Hepatocyte (in vitro differentiated cells): ENCODE data around the gene FNDC3B. TPM values are rescaled to one million over a fixed set of nuclear protein-coding genes. Genes with fewer than 3 reads are reported as not detected.

Source experiments
- DNase-seq: peaks from one replicate; pipeline ENCODE4 v3.0.0-alpha.2; 2016; ENCODE audit warnings: low spot score
- H2AFZ ChIP-seq: fragments of 200-600 bp; sonication (generic); 2 replicates; pipeline ENCODE4 v1.6.0; 2016; ENCODE audit warnings: antibody characterized with exemption, mild to moderate bottlenecking
- H3K27ac ChIP-seq: fragments of 200-600 bp; sonication (generic); 2 replicates; pipeline ENCODE4 v1.5.1; 2016; ENCODE audit warnings: mild to moderate bottlenecking
- H3K27me3 ChIP-seq: fragments of 200-600 bp; sonication (generic); 2 replicates; pipeline ENCODE4 v1.6.1; 2016
- H3K36me3 ChIP-seq: fragments of 200-600 bp; sonication (generic); replicated peaks from 2 replicates; pipeline ENCODE4 v1.5.1; 2016; ENCODE audit warnings: low read depth; ENCODE audit not compliant: insufficient read depth
- H3K4me1 ChIP-seq: fragments of 200-600 bp; sonication (generic); 2 replicates; pipeline ENCODE4 v1.5.1; 2016; ENCODE audit warnings: mild to moderate bottlenecking, moderate library complexity; ENCODE audit not compliant: insufficient read depth
- H3K4me2 ChIP-seq: fragments of 200-600 bp; sonication (generic); 2 replicates; pipeline ENCODE4 v1.6.0; 2016
- H3K4me3 ChIP-seq: fragments of 200-600 bp; sonication (generic); 2 replicates; pipeline ENCODE4 v1.5.1; 2016; ENCODE audit warnings: mild to moderate bottlenecking
- H3K79me2 ChIP-seq: fragments of 200-600 bp; sonication (generic); 2 replicates; pipeline ENCODE4 v1.6.0; 2017; ENCODE audit warnings: mild to moderate bottlenecking
- H3K9me2 ChIP-seq: fragments of 200-600 bp; sonication (generic); replicated peaks from 2 replicates; pipeline ENCODE4 v1.6.0; 2017; ENCODE audit warnings: mild to moderate bottlenecking; ENCODE audit not compliant: insufficient read depth
- H3K9me3 ChIP-seq: fragments of 200-600 bp; sonication (generic); 2 replicates; pipeline ENCODE4 v1.5.1; 2016; ENCODE audit warnings: low read depth, mild to moderate bottlenecking
- H4K20me1 ChIP-seq: fragments of 200-600 bp; sonication (generic); 2 replicates; pipeline ENCODE4 v1.6.0; 2016; ENCODE audit warnings: mild to moderate bottlenecking; ENCODE audit not compliant: insufficient read depth, poor library complexity, severe bottlenecking
- EZH2 ChIP-seq: fragments of 200-600 bp; sonication (generic); IDR thresholded peaks from 2 replicates; pipeline ENCODE4 v1.6.1; 2016; ENCODE audit warnings: antibody characterized with exemption, mild to moderate bottlenecking, borderline replicate concordance
- EZH2phosphoT487 ChIP-seq: fragments of 200-600 bp; sonication (generic); IDR thresholded peaks from one replicate; pipeline ENCODE4 v1.6.1; 2018; ENCODE audit warnings: antibody characterized with exemption, mild to moderate bottlenecking, low read depth, moderate library complexity; ENCODE audit not compliant: unreplicated experiment, severe bottlenecking
- WGBS: methylation state at CpG from one replicate; pipeline ENCODE4 v1.1.6; 2016; ENCODE audit warnings: low lambda C conversion rate; ENCODE audit errors: missing lambda C conversion rate; 5-methylcytosine and 5-hydroxymethylcytosine counted together
- polyA plus RNA-seq: library from polyadenylated mRNA; unstranded; fragments of >200 nt; fragmentation: Nextera tagmentation; extraction: Ambion mirVana; gene quantifications from 2 replicates; pipeline ENCODE4 v1.2.1, GENCODE V29; 2016
- total RNA-seq: library from RNA; depleted of rRNA; stranded (reverse); fragments of >200 nt; gene quantifications from 2 replicates; pipeline ENCODE4 v1.2.3, GENCODE V29; 2014
- TF ChIP-seq, protein P1 (sequence below): fragments of 200-600 bp; sonication (generic); IDR thresholded peaks from 2 replicates; pipeline ENCODE4 v1.5.1; 2016; ENCODE audit warnings: antibody characterized with exemption, mild to moderate bottlenecking; ENCODE audit not compliant: poor library complexity

The FNDC3B gene
- total and polyA plus RNA-seq, 2 experiments from 2014 or later: 61.2 to 113 TPM

- Histone ChIP-seq H3K9me3 (no peaks in the 10 kb centered on the region), H3K36me3 (no peaks in the 10 kb centered on the region), H3K4me2 (no peak overlapping the region), H3K79me2 (peaks cover 88% of the 10 kb centered on the region), H2AFZ (no peak overlapping the region), H3K27ac (no peak overlapping the region), H3K27me3 (no peaks in the 10 kb centered on the region), H3K4me1 (peaks cover 5% of the 10 kb centered on the region), H3K9me2 (no peaks in the 10 kb centered on the region), H3K4me3 (no peak overlapping the region), H4K20me1 (peaks cover 5% of the 10 kb centered on the region)
- TF ChIP-seq, protein P1, sequence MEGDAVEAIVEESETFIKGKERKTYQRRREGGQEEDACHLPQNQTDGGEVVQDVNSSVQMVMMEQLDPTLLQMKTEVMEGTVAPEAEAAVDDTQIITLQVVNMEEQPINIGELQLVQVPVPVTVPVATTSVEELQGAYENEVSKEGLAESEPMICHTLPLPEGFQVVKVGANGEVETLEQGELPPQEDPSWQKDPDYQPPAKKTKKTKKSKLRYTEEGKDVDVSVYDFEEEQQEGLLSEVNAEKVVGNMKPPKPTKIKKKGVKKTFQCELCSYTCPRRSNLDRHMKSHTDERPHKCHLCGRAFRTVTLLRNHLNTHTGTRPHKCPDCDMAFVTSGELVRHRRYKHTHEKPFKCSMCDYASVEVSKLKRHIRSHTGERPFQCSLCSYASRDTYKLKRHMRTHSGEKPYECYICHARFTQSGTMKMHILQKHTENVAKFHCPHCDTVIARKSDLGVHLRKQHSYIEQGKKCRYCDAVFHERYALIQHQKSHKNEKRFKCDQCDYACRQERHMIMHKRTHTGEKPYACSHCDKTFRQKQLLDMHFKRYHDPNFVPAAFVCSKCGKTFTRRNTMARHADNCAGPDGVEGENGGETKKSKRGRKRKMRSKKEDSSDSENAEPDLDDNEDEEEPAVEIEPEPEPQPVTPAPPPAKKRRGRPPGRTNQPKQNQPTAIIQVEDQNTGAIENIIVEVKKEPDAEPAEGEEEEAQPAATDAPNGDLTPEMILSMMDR: no peak
- TF ChIP-seq EZH2phosphoT487: no peak
- no peak for TF ChIP-seq EZH2
- 92% methylated on average over 7 of the region's 7 CpGs for WGBS
- DNase-seq: no peak
These were observed 150.7 kb downstream of the FNDC3B start for GRCh38 chr3:172189987-172190603.

DNA sequence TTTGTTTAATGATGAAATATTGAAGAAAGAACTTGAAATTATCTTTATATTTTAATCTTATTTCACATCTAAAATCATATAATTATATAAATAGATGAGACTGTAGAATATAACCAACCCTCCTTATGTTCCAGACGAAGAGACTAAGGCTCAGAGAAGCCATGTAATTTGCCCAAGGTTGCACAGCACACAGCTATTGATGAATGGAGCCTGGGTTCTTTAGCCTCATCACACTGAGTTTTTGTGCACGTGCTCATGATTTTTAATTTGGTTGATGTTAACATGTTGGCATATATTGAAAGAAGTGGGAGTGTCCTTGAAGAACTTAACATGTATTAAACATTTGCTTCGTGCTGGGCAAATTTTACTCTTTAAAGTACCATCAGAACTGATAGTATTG, 151.6 kb downstream of the FNDC3B start:
- no peak for DNase-seq
- H4K20me1 ChIP-seq: peaks cover 14% of the 10 kb centered on the region
- TF ChIP-seq, protein P1: no peak
- no peak for TF ChIP-seq EZH2
- no peak for TF ChIP-seq EZH2phosphoT487
- H3K9me2 ChIP-seq: no peaks in the 10 kb centered on the region
- H3K4me1 ChIP-seq: peaks cover 9% of the 10 kb centered on the region
- H3K4me3 ChIP-seq: no peak overlapping the region
- H3K36me3 ChIP-seq: no peaks in the 10 kb centered on the region
- no peaks in the 10 kb centered on the region for H3K9me3 ChIP-seq
- no peaks in the 10 kb centered on the region for H3K27me3 ChIP-seq
- H3K27ac ChIP-seq: no peak overlapping the region
- no peak overlapping the region for H2AFZ ChIP-seq
- WGBS: 95% methylated on average over 3 of the region's 3 CpGs
- no peak overlapping the region for H3K4me2 ChIP-seq
- peaks cover 88% of the 10 kb centered on the region for H3K79me2 ChIP-seq

DNA sequence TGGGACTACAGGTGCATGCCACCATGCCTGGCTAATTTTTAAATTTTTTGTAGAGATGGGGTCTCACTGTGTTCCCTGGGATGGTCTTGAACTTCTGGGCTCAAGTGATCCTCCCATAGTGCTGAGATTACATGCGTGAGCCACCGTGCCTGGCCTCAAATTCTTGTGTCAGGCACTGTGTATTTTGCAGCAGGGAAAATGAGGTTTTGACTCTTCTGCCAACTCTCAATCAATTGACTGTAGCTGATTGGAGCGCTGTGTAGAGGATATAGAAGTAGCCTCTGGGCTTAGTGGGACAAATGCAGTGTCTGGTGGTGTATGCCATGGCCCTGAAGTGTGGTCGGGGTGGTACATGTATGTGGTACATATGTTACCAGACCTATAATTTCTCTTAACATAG, 152.3 kb downstream of the FNDC3B start:
- Histone ChIP-seq H3K4me2 (no peak overlapping the region), H2AFZ (no peak overlapping the region), H4K20me1 (peaks cover 18% of the 10 kb centered on the region), H3K4me1 (peaks cover 9% of the 10 kb centered on the region), H3K9me3 (no peaks in the 10 kb centered on the region), H3K27ac (no peak overlapping the region), H3K27me3 (no peaks in the 10 kb centered on the region), H3K9me2 (no peaks in the 10 kb centered on the region), H3K79me2 (peaks cover 89% of the 10 kb centered on the region), H3K4me3 (no peak overlapping the region), H3K36me3 (no peaks in the 10 kb centered on the region)
- TF ChIP-seq, protein P1: no peak
- TF ChIP-seq EZH2 (no peak), EZH2phosphoT487 (no peak)
- DNase-seq: no peak
- WGBS: 96% methylated on average over 4 of the region's 4 CpGs
